ENCODE measurements around the gene FCRL6.

The FCRL6 gene

DNA sequence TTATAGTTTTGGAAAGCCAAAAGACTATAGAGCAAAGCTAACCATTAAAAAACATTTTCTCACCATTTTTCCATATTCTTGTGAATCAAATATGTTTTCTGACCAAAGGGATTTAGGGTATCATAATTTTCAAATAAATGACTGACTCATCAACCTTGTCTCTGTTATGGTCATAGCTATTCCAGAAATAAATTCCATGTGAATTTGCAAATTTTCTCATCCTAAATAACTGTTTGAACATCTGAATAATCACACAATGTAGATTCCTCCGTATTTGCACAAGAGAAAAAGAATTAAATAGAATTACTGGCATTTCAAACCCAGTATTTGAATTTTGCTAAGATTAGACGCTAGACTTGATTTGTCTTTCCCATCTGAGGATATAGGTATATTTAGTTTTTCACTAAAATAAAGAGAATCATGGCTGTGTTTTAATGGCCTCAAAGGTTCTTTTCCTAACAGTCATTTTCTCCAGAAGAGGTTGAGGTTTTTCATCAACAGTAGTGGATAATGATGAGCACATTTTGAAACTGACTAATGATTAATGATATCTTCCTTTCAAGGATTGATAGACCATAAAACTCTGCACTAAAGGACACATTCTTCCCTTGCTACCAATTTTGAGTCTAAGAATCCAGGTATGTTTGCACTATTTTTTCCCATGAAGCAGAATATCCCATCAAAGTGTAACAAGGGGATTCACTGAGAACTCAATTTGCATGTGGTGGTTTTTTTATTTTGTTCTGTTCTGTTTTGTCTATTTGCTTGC, 30.8 kb upstream of the FCRL6 start:
- Histone ChIP-seq H3K4me2 (ENCODE audit: low read depth, low read length, poor library complexity, severe bottlenecking) (no peak overlapping the region), H3K79me2 (ENCODE audit: insufficient read depth, low read length) (no peaks in the 10 kb centered on the region), H3K27ac (ENCODE audit: low read depth, low read length) (no peak overlapping the region), H3K9me2 (replicated peaks; ENCODE audit: insufficient read depth, low read length) (no peaks in the 10 kb centered on the region), H3K9me3 (ENCODE audit: insufficient read depth, low read length) (no peaks in the 10 kb centered on the region), H3K9ac (ENCODE audit: low read length) (no peak overlapping the region), H3K4me3 (ENCODE audit: insufficient read depth, low read length, poor library complexity, severe bottlenecking) (no peak overlapping the region), H4K20me1 (ENCODE audit: low read depth, low read length) (no peaks in the 10 kb centered on the region), H3F3A (ENCODE audit: insufficient read depth) (no peaks in the 10 kb centered on the region), H3K36me3 (ENCODE audit: low read length) (no peaks in the 10 kb centered on the region), H3K27me3 (ENCODE audit: low read length) (no peaks in the 10 kb centered on the region), H2AFZ (ENCODE audit: low read depth, low read length, severe bottlenecking) (no peak overlapping the region)
- no peak for TF ChIP-seq EZH2phosphoT487 (conservative IDR thresholded peaks at IDR 0.05; ENCODE audit: low read length)
- TF ChIP-seq, protein P1, sequence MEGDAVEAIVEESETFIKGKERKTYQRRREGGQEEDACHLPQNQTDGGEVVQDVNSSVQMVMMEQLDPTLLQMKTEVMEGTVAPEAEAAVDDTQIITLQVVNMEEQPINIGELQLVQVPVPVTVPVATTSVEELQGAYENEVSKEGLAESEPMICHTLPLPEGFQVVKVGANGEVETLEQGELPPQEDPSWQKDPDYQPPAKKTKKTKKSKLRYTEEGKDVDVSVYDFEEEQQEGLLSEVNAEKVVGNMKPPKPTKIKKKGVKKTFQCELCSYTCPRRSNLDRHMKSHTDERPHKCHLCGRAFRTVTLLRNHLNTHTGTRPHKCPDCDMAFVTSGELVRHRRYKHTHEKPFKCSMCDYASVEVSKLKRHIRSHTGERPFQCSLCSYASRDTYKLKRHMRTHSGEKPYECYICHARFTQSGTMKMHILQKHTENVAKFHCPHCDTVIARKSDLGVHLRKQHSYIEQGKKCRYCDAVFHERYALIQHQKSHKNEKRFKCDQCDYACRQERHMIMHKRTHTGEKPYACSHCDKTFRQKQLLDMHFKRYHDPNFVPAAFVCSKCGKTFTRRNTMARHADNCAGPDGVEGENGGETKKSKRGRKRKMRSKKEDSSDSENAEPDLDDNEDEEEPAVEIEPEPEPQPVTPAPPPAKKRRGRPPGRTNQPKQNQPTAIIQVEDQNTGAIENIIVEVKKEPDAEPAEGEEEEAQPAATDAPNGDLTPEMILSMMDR (IDR thresholded peaks at IDR 0.05; ENCODE audit: insufficient read depth, low read length, poor library complexity, severe bottlenecking), result no peak

DNA sequence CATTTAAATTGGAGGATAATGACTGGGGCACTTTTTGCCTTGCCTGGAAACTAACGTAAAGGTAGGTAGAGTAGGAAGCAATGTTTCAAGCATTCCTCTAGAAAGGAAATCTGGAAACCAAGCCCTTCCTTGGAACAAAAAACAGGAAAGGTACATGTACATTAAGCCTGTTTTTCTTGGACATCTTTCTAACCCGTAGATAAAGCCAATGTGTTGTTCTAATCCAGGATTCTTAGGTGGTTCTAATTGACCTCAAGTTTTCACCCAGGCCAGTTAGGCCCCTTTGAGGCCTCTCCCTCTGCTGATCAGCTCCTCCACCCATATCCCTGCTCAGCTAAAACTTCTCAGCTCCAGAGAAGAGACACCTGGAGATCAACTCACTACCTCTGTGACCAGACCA, 27.7 kb upstream of the FCRL6 start:
- Histone ChIP-seq H3K4me2 (ENCODE audit: low read depth, low read length, poor library complexity, severe bottlenecking) (no peak overlapping the region), H3K79me2 (ENCODE audit: insufficient read depth, low read length) (no peaks in the 10 kb centered on the region), H3K27me3 (ENCODE audit: low read length) (no peaks in the 10 kb centered on the region), H3F3A (ENCODE audit: insufficient read depth) (no peaks in the 10 kb centered on the region), H4K20me1 (ENCODE audit: low read depth, low read length) (no peaks in the 10 kb centered on the region), H3K9me2 (replicated peaks; ENCODE audit: insufficient read depth, low read length) (no peaks in the 10 kb centered on the region), H3K9ac (ENCODE audit: low read length) (no peak overlapping the region), H3K4me3 (ENCODE audit: insufficient read depth, low read length, poor library complexity, severe bottlenecking) (no peak overlapping the region), H3K36me3 (ENCODE audit: low read length) (no peaks in the 10 kb centered on the region), H3K9me3 (ENCODE audit: insufficient read depth, low read length) (no peaks in the 10 kb centered on the region), H2AFZ (ENCODE audit: low read depth, low read length, severe bottlenecking) (no peak overlapping the region), H3K27ac (ENCODE audit: low read depth, low read length) (no peak overlapping the region)
- TF ChIP-seq, protein P1 (IDR thresholded peaks at IDR 0.05; ENCODE audit: insufficient read depth, low read length, poor library complexity, severe bottlenecking), result no peak
- no peak for TF ChIP-seq EZH2phosphoT487 (conservative IDR thresholded peaks at IDR 0.05; ENCODE audit: low read length)

DNA sequence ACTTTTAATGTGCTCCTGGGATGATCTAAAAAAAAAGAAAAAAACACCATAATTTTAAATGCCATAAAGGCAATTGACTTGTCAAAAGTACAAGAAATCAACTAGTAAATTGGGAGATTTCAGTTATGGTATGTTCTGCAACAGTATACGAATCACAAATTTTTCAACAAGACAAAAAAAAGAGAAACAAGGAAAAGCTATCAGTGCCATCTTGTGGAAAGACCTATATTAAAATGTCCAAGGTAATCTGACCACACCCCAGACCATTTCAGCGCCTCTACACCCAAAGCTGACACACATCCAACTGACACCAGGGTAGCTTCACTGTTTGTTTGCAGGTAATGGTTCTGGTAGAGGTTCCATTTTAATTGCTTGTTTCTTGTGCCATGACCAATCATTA, 26.4 kb upstream of the FCRL6 start:
- Histone ChIP-seq H3K27me3 (ENCODE audit: low read length) (no peaks in the 10 kb centered on the region), H3K9me3 (ENCODE audit: insufficient read depth, low read length) (no peaks in the 10 kb centered on the region), H3K79me2 (ENCODE audit: insufficient read depth, low read length) (no peaks in the 10 kb centered on the region), H3K4me3 (ENCODE audit: insufficient read depth, low read length, poor library complexity, severe bottlenecking) (no peak overlapping the region), H2AFZ (ENCODE audit: low read depth, low read length, severe bottlenecking) (no peak overlapping the region), H3F3A (ENCODE audit: insufficient read depth) (no peaks in the 10 kb centered on the region), H3K9me2 (replicated peaks; ENCODE audit: insufficient read depth, low read length) (no peaks in the 10 kb centered on the region), H4K20me1 (ENCODE audit: low read depth, low read length) (no peaks in the 10 kb centered on the region), H3K9ac (ENCODE audit: low read length) (no peak overlapping the region), H3K4me2 (ENCODE audit: low read depth, low read length, poor library complexity, severe bottlenecking) (no peak overlapping the region), H3K36me3 (ENCODE audit: low read length) (no peaks in the 10 kb centered on the region), H3K27ac (ENCODE audit: low read depth, low read length) (no peak overlapping the region)
- TF ChIP-seq, protein P1 (IDR thresholded peaks at IDR 0.05; ENCODE audit: insufficient read depth, low read length, poor library complexity, severe bottlenecking), result no peak
- no peak for TF ChIP-seq EZH2phosphoT487 (conservative IDR thresholded peaks at IDR 0.05; ENCODE audit: low read length)
